Skeletal muscle tissue (tissue), 4 donors: ENCODE results near the gene SLIT3. TPM values are rescaled to one million over a fixed set of nuclear protein-coding genes. Genes with fewer than 3 reads are reported as not detected.

Experiments
- H3K27ac ChIP-seq: one replicate; pipeline ENCODE4 v1.7.0; 2013; ENCODE audit warnings: mild to moderate bottlenecking, low read depth, low read length, inconsistent platforms
- H3K27me3 ChIP-seq, 3 donors: one replicate each; pipeline ENCODE4 v1.7.0; 2013; ENCODE audit warnings: low read length in 3 of 3; ENCODE audit not compliant: control insufficient read depth in 3 of 3, insufficient read depth in 3 of 3
- H3K36me3 ChIP-seq, 3 donors: one replicate each; pipeline ENCODE4 v1.7.0; 2013; ENCODE audit warnings: low read length in 3 of 3; ENCODE audit not compliant: control insufficient read depth in 3 of 3, insufficient read depth in 3 of 3
- H3K4me1 ChIP-seq, 3 donors: one replicate each; pipeline ENCODE4 v1.7.0; 2013; ENCODE audit warnings: low read length in 3 of 3, mild to moderate bottlenecking in 3 of 3; ENCODE audit not compliant: control insufficient read depth in 3 of 3, insufficient read depth in 3 of 3
- H3K4me3 ChIP-seq, 3 donors: one replicate each; pipeline ENCODE4 v1.7.0; 2013; ENCODE audit warnings: low read length in 3 of 3
- H3K9ac ChIP-seq, 3 donors: one replicate each; pipeline ENCODE4 v1.7.0; 2013; ENCODE audit warnings: low read length in 3 of 3, mild to moderate bottlenecking in 3 of 3, moderate library complexity in 2 of 3, low read depth in 1 of 3
- H3K9me3 ChIP-seq, 3 donors: one replicate each; pipeline ENCODE4 v1.7.0; 2013; ENCODE audit warnings: low read length in 3 of 3; ENCODE audit not compliant: control insufficient read depth in 3 of 3
- total RNA-seq: library from RNA; depleted of rRNA; stranded (reverse); fragments of >200 nt; gene quantifications from one replicate; pipeline ENCODE4 v1.2.3, GENCODE V29; 2014
- donor health status: Osteomylitis.

The SLIT3 gene
- total RNA-seq, 1 donor from 2014 or later, result 7.8 TPM

DNA sequence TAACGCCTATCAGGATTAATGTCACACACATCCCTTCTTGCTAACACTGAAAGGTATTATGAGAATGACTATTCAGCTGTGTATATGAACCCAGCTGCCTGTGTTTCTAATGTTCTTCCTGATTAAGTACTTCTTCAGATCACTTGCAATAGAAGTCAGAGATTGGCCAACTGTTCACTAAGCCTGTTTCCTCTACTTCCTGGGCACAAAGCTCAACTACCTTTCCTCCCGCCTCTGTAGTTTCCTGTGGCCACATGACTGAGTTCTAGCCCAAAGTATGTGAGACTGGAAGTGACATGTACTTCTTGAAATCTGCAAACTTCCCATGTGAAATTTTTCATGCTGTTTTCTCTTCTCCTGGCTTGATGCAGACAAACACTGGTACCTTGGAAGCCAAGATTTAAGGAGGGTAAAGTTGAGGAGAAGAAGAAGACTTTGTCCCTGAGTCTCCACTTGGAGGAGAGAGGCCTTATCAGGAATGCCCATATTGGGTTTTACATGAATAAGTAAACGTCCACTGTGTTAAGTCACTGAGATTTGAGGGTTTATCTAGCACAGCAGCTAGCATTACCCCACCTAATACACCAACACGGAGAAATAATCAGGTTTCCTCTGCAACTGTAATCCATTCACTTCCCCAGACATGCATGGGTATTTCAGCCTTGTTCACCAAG is 58.6 kb downstream of the SLIT3 start:
- Histone ChIP-seq H3K9ac (no peak overlapping the region), H3K36me3 (no peaks in the 10 kb centered on the region), H3K27ac (no peak overlapping the region), H3K4me1 (no peaks in the 10 kb centered on the region), H3K9me3 (peaks cover 0 to 4% (median 0%) of the 10 kb centered on the region in 3 donors), H3K27me3 (peaks cover 0 to 4% (median 0%) of the 10 kb centered on the region in 3 donors), H3K4me3 (no peak overlapping the region)

DNA sequence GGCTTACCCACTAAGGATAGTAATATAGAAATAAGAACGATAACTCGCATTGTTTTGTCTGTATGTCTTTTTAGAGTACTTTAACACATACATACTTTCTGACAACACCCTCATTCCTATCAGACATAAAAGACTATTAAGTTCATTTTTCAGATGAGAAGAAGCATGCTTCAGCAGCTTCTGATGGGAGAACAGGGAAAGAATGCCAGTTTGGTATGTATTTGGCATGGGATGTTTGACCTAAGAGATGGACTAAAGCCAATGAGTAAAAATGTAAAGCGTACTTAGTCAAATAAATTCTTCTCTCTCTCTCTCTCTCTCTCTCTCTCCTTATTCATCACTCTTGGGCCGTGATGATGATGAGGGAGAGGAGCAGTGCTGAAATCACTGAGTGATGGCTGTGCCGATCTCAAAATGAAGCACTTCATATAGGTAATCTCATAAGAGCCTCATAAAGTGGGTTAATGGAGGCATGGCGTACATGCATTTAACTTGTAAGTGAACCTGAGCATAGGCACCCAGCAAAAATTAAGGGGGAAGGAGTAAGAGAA is 71.5 kb downstream of the SLIT3 start:
- no peaks in the 10 kb centered on the region for H3K9me3 ChIP-seq
- H3K9ac ChIP-seq, result no peak overlapping the region
- H3K36me3 ChIP-seq, result no peaks in the 10 kb centered on the region
- H3K4me3 ChIP-seq, result no peak overlapping the region
- no peaks in the 10 kb centered on the region for H3K27me3 ChIP-seq
- H3K4me1 ChIP-seq, result no peaks in the 10 kb centered on the region
- no peak overlapping the region for H3K27ac ChIP-seq

DNA sequence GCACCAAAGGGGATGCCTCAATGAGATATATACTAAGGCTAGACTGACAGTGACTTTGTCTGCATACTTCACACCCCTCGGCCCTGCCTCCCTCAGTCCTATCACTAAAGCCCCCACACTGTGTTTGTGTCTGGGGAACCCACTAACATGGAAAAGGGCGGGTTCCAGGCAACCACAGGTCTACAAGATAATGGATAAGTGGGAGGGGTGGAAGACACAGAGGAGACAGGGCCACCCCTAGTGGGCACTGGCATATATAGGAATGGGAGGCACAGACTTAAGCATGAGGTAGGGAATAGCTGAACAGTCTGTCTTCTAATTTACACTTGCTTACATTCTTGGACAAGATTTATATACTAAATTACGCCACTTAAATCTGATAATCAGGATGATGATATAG is 74.0 kb downstream of the SLIT3 start:
- H3K27ac ChIP-seq, result no peak overlapping the region

DNA sequence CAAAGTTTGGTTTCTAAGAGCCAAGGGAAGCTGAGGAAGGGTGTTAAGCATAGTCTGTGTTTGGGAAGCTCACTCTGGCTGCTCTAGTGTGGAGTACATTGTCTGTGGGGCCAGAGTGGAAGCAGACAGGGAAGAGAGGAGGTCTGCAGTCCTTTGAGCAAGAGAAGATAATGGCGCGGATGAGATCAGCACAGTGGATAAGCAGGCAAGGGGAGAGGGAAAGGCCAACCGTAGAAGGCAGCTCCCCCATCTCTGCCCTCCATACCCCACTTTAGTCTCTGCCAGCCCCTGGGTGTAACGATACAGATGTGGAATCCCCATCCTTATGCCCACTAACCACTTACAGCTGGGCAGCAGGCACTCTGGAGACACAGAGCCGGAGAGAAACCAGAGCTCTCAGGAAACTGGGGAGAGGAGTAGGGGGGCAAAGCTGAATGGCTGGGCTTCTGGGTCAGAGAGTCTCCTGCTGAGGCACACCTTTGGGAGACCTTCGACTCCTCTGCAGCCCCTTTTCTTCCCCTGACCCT is 75.0 kb downstream of the SLIT3 start:
- H3K27me3 ChIP-seq, result no peaks in the 10 kb centered on the region
- no peak overlapping the region for H3K9ac ChIP-seq
- peaks cover 0 to 3% (median 0%) of the 10 kb centered on the region in 3 donors for H3K4me1 ChIP-seq
- H3K36me3 ChIP-seq, result no peaks in the 10 kb centered on the region
- no peak overlapping the region for H3K4me3 ChIP-seq
- no peaks in the 10 kb centered on the region for H3K9me3 ChIP-seq
- no peak overlapping the region for H3K27ac ChIP-seq

More for the DNA sequence above, 74.0 kb downstream of the SLIT3 start:
- Histone ChIP-seq H3K9ac (no peak overlapping the region), H3K4me3 (no peak overlapping the region), H3K9me3 (no peaks in the 10 kb centered on the region), H3K36me3 (no peaks in the 10 kb centered on the region), H3K27me3 (no peaks in the 10 kb centered on the region), H3K4me1 (peaks cover 0 to 3% (median 0%) of the 10 kb centered on the region in 3 donors)

DNA sequence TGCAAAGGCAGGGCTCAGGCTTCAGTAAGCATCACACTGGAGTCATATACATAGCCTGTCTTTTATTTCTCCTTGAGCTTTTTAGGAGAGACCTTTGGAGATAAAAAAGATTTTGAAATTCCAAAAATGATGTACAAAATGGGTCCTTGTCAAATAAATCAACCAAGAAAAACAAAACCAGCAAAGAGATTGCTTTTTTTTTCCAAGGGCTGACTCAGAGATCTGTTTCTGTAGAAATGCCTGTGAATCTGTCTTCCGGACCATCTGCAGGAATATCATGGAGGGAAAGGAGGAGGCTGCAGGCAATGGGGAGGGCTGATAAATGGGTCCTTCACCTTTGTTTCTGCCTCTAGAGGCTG is 77.4 kb downstream of the SLIT3 start:
- Histone ChIP-seq H3K9ac (no peak overlapping the region), H3K36me3 (no peaks in the 10 kb centered on the region), H3K4me3 (no peak overlapping the region)

DNA sequence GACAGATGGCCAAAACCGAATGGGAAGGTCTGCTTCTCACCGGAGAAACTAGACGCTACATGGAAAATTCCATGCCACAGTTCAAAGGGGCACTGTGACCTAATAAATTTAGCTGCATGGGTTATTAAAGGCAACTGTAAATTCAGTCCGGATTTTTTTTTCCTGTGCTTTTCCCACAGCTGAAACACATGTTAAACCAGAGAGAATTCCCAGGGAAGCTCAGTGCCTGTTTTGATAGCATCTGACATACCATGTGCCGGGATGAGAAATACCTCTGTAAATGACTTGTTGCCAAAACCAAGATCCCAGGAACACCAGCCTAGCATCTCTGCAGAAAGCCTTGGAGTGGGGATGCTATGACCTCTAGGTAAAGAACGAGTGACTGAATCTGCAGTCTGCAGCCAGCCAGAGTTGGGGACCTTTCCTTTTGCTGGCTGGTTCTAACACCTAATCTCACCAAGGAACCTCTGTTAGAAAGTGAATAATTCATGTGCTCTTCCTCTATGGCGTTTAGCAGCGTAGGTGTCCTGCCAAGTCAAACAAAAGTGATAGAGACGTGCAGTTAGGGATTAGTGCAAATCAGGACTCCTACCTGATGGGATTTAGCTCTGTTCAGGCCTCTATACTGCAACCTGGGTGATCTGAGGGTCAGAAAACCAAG is 77.9 kb downstream of the SLIT3 start:
- Histone ChIP-seq H3K27me3 (no peaks in the 10 kb centered on the region), H3K4me1 (peaks cover 0 to 7% (median 6%) of the 10 kb centered on the region in 3 donors), H3K36me3 (no peaks in the 10 kb centered on the region), H3K9ac (no peak overlapping the region), H3K4me3 (no peak overlapping the region), H3K27ac (no peak overlapping the region), H3K9me3 (no peaks in the 10 kb centered on the region)

More for the DNA sequence above, 77.4 kb downstream of the SLIT3 start:
- peaks cover 0 to 7% (median 6%) of the 10 kb centered on the region in 3 donors for H3K4me1 ChIP-seq
- no peaks in the 10 kb centered on the region for H3K27me3 ChIP-seq
- H3K9me3 ChIP-seq, result no peaks in the 10 kb centered on the region
- H3K27ac ChIP-seq, result no peak overlapping the region

DNA sequence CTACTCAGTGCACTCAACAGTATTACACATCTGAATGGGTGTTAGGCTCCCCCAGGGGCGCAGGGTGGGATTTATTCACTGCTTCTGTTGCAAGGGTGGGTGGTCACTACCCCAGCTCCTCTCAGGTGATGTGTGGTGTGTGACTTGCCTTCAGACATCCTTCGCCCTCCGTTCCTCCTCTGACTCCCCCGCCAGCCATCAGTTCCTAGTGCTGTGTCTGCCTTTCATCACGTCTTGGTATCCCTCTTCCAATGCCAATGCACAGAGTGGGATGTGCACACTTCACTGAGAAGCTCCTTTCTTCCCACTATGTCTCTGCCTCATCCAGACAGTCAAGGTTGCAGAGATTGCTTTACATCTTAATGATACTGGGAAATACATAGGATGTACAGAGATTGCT is 79.4 kb downstream of the SLIT3 start:
- no peak overlapping the region for H3K9ac ChIP-seq
- H3K9me3 ChIP-seq, result no peaks in the 10 kb centered on the region
- H3K27me3 ChIP-seq, result no peaks in the 10 kb centered on the region
- no peaks in the 10 kb centered on the region for H3K36me3 ChIP-seq
- peaks cover 0 to 7% (median 6%) of the 10 kb centered on the region in 3 donors for H3K4me1 ChIP-seq
- no peak overlapping the region for H3K27ac ChIP-seq
- no peak overlapping the region for H3K4me3 ChIP-seq

DNA sequence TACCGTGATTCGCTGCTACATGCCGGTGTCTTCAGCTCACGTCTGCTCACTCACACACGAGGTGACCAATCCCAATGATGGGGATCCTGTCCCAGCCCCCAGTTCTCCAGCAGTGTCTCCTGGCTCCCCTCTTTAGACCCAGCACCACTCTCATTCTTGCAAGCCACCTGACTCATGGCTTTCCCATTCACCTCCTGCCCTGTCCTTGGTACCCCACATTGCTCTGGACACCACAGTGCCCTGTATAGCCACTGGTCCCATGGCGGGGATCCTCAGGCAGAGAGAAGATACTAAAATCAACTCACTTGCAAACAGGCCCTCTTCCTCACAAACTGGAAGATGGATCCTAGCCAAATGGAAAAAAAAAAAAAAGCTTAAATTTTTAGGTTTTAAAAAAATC is 81.0 kb downstream of the SLIT3 start:
- H3K9ac ChIP-seq, result no peak overlapping the region
- no peaks in the 10 kb centered on the region for H3K9me3 ChIP-seq
- no peaks in the 10 kb centered on the region for H3K36me3 ChIP-seq
- H3K27ac ChIP-seq, result no peak overlapping the region
- H3K4me3 ChIP-seq, result no peak overlapping the region
- H3K27me3 ChIP-seq, result no peaks in the 10 kb centered on the region
- peaks cover 0 to 7% (median 6%) of the 10 kb centered on the region in 3 donors for H3K4me1 ChIP-seq

DNA sequence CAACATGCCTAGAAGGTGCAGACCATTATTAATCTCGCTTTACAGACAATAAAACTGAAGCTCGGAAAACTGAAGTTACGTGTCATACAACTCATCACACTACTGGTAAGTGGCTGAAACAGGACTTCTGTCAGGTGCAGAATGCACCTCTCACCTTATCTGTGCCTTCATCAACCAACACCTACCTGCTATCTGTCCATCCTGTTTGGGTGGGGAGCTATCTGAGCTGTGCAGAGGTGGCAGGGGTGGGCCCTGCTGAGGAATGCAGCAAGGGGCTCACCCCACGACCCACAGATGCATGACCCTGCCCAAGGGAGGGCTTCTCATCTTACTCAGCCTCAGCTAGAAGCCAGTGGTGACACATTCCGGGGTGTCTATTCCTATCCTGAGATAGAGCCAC is 81.6 kb downstream of the SLIT3 start:
- H3K9me3 ChIP-seq, result no peaks in the 10 kb centered on the region
- no peak overlapping the region for H3K27ac ChIP-seq
- H3K9ac ChIP-seq, result no peak overlapping the region
- H3K36me3 ChIP-seq, result no peaks in the 10 kb centered on the region
- peaks cover 0 to 7% (median 6%) of the 10 kb centered on the region in 3 donors for H3K4me1 ChIP-seq
- no peaks in the 10 kb centered on the region for H3K27me3 ChIP-seq
- no peak overlapping the region for H3K4me3 ChIP-seq

DNA sequence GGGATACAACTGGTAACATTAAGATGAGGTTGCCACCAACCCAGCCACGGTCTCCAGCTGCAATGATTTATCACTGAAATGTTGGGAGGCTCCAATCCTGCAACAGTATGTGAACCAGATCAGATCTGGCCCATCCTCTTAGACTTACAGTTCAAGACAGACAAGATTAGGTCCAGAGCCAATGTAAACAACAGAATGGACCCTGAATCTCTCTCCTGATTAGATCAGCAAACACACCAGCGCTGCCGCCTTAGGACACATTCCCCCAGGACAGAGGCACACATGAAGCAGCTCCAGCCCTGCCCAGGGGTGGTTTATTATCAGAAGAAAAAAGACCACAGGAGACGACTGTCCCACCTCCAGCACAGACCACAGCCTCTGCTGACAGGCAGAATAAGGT is 82.1 kb downstream of the SLIT3 start:
- Histone ChIP-seq H3K27me3 (no peaks in the 10 kb centered on the region), H3K27ac (no peak overlapping the region), H3K9me3 (no peaks in the 10 kb centered on the region), H3K36me3 (no peaks in the 10 kb centered on the region), H3K4me3 (no peak overlapping the region), H3K9ac (no peak overlapping the region), H3K4me1 (peaks cover 0 to 7% (median 6%) of the 10 kb centered on the region in 3 donors)
